GM12878 (cell line): ENCODE measurements around the gene RBM42.

Source experiments
- FOS ChIP-seq: IDR thresholded peaks from 3 replicates; pipeline ENCODE4 v1.6.1; 2011; ENCODE audit warnings: borderline replicate concordance; ENCODE audit not compliant: insufficient read length; ENCODE audit errors: extremely low read depth
- GABPA ChIP-seq: IDR thresholded peaks from 2 replicates; pipeline ENCODE4 v1.6.1; 2014; ENCODE audit warnings: antibody characterized with exemption, low read depth, mild to moderate bottlenecking, inconsistent platforms
- HDAC2 ChIP-seq: fragments of 200-600 bp; sonication (generic); IDR thresholded peaks from 2 replicates; pipeline ENCODE4 v1.6.1; 2017
- MXI1 ChIP-seq: fragments of 150-350 bp; IDR thresholded peaks from 2 replicates; pipeline ENCODE4 v1.6.1; 2011; ENCODE audit warnings: low read depth, mild to moderate bottlenecking, inconsistent platforms, low read length, improper control_type of control experiment
- MYB ChIP-seq: fragments of 150-350 bp; IDR thresholded peaks from 2 replicates; pipeline ENCODE4 v1.6.1; 2014; ENCODE audit warnings: mild to moderate bottlenecking, low read depth, low read length, borderline replicate concordance
- TCF12 ChIP-seq: IDR thresholded peaks from 2 replicates; pipeline ENCODE4 v1.6.1; 2011; ENCODE audit warnings: low read depth, mild to moderate bottlenecking, low read length
- TF ChIP-seq, protein P1 (sequence below), 3 experiments: IDR thresholded peaks in 2 of 3; conservative IDR thresholded peaks in 1 of 3; 2 replicates each; pipeline ENCODE4 v1.5.1; 2011; ENCODE audit warnings: low read depth in 3 of 3, low read length in 3 of 3, mild to moderate bottlenecking in 3 of 3, control low read depth in 2 of 3, moderate library complexity in 2 of 3, inconsistent platforms in 1 of 3, mixed read lengths in 1 of 3; ENCODE audit not compliant: control insufficient read depth in 2 of 3, insufficient read depth in 1 of 3; ENCODE audit errors: extremely low read depth in 1 of 3
- TF ChIP-seq, protein P2 (sequence below): IDR thresholded peaks from 2 replicates; pipeline ENCODE4 v1.6.1; 2011; ENCODE audit warnings: mild to moderate bottlenecking, low read depth, low read length, moderate library complexity; ENCODE audit not compliant: insufficient replicate concordance

DNA sequence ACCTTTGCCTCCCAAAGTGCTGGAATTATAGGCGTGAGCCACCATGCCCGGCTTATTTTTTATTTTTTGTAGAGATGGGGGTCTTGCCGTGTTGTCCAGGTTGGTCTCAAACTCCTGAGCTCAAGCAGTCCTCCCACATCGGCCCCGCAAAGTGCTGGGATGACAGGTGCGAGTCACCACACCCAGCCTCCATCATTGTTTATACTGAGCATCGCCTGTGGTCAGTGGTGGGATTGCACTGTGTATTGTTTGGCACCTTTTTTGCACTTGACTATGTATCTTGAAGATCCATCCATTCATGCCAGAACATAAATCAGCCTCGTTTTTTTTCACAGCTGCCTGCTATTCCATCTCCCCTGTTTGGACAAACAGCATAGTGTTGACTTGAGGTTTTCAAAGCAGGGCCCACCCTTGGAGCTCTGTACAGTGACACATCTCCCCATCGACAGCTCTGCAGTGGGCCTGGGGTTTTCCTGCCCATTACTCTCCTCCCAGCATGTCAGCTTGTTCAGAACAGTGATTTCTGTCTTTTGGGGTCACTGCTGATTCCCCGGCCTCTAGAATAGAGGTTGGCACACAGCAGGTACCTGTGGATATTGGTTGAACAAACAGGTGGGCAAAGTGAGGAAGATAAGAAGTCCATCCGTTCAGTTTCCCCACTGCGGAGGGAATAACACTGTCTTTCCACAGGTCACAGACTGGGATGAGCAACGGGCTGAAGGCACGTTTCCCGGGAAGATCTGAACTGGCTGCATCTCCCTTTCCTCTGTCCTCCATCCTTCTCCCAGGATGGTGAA, 29.3 kb downstream of the RBM42 start:
- TF ChIP-seq, protein P1, sequence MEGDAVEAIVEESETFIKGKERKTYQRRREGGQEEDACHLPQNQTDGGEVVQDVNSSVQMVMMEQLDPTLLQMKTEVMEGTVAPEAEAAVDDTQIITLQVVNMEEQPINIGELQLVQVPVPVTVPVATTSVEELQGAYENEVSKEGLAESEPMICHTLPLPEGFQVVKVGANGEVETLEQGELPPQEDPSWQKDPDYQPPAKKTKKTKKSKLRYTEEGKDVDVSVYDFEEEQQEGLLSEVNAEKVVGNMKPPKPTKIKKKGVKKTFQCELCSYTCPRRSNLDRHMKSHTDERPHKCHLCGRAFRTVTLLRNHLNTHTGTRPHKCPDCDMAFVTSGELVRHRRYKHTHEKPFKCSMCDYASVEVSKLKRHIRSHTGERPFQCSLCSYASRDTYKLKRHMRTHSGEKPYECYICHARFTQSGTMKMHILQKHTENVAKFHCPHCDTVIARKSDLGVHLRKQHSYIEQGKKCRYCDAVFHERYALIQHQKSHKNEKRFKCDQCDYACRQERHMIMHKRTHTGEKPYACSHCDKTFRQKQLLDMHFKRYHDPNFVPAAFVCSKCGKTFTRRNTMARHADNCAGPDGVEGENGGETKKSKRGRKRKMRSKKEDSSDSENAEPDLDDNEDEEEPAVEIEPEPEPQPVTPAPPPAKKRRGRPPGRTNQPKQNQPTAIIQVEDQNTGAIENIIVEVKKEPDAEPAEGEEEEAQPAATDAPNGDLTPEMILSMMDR (IDR thresholded peaks at IDR 0.05 in 2 of 3, conservative IDR thresholded peaks at IDR 0.05 in 1 of 3; ENCODE audit: control insufficient read depth in 2 of 3, extremely low read depth in 1 of 3, insufficient read depth in 1 of 3, low read depth in 3 of 3, low read length in 3 of 3), result 0 out of 6 replicates have a peak, but pooled peaks of 1 of the 3 experiments have one; percentile 8
- TF ChIP-seq TCF12 (no peak), MXI1 (no peak), FOS (no peak), HDAC2 (no peak), MYB (no peak), GABPA (no peak)
- TF ChIP-seq, protein P2, sequence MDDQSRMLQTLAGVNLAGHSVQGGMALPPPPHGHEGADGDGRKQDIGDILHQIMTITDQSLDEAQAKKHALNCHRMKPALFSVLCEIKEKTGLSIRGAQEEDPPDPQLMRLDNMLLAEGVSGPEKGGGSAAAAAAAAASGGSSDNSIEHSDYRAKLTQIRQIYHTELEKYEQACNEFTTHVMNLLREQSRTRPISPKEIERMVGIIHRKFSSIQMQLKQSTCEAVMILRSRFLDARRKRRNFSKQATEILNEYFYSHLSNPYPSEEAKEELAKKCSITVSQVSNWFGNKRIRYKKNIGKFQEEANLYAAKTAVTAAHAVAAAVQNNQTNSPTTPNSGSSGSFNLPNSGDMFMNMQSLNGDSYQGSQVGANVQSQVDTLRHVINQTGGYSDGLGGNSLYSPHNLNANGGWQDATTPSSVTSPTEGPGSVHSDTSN, result no peak
